ENCODE data around the gene CPA1. TPM values are rescaled to one million over a fixed set of nuclear protein-coding genes. Genes with fewer than 3 reads are reported as not detected.

Gene CPA1
- total RNA-seq, 1 donor from 2014 or later, result not detected

DNA sequence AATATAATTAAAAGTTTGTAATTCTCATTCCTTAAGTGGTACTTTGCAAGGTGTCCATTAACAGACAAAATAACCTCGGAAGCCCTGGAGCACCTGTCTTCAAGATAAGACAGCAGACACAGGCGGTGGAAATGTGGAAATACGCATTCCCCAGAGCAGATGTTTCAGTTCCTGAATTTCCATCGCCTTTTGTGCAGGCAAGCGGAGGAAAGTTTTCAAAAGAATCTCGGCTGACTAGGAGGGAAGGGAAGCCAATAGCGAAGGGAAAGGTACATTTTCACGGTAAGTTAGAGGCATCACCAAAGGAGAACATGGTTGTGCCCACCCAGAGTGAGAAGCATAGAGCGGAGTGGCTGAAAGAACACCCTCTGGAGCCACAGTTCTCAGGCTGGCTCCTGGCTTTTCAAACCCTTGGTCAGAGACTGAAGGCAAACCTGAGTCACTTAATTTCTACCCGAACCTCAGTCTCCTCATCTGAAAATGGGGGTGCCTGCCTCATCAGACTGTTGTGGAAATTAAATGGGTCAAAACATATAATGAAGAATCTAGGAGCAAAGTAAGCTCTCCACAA, 13.6 kb downstream of the CPA1 start:
- no peak for DNase-seq (ENCODE audit: extremely low read depth, low read depth, low spot score)

DNA sequence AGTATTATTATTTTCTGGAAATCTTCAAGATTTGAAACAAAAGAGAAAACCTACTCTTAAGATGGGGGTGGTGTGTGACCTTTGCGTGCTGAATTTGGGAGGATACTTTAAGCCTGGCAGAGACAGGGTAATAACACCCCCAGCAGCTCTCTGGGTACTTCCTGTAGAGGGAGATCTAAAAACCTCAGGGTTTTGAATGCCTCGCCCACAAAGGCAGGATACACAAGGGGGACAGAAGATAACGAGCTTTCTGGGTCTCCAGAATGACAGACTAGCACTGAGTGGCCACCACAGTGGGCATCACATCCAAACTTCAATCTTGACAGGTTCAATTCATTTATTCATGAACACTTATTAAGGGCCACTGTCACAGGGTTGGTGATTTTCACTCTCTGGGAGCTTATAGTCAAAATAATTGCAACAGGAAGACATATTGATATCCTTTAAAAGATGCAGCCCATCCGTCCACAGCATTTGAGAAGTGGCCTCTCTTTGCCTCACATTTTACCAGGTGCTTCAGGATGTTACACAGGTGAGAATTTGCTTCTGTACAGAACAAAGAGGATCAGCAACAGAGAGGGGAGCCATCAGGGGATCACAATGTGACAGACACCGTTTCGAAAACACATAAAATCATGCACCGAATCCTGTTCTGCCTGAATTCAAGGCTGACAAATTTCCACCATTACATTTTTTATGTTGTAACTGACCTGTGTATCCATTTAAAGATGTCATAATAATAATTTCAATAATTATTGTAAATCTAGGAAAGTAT, 14.3 kb downstream of the CPA1 start:
- DNase-seq (ENCODE audit: extremely low read depth, low read depth, low spot score), result no peak

DNA sequence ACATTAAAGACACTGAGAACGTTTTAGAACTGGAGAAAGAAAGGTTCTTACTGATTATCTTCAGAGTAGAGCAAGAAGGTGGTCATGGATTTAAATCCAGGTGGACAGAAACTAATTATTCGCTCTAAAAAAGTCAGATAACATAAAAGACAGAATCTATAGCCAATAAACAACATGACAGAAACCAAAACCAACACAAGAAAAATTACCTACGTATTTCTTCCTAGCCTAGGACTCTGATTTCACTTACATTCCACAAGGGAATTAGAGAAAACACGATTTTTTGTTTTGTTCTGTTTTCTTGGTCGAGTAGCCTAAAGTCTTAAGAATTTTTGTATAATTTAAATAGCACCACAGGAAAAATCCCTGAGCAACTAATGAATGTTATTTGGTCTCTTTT, 15.1 kb downstream of the CPA1 start:
- no peak for DNase-seq (ENCODE audit: extremely low read depth, low read depth, low spot score)

GRCh38 chr7:130396109-130396508, 15.8 kb downstream of the CPA1 start:
- DNase-seq (ENCODE audit: extremely low read depth, low read depth, low spot score), result no peak

DNA sequence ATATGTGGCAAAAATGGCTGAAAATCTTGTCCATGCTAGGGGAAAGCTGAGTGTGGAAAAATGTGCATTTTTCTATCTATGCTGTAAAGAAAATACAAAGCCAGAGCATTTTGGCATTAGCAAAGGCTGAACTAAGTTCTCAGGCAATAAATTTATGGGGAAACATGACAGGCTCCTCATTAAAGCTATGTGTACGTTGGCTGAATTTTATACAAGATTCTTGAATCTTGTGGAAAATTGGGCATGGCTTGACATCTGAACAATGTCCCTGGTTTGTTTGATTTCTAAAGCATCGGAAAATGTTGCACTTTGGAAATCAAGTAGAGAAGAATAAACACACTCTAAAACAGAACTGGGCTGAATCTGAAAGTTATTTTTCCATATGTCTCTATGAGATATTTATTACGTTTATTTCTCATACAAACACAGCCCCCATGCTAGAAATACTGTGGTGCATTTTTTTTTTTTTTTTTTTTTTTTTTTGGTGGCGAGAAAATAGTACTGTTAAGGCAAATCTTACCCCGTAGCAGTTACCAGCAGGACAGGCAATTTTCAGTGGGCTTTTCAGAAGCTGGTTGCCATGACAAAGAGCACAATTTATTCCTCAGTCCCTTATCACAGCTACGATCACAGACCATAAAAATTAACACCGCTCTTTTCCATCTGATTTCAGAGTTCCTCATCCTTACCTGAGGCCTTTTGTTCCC, 16.9 kb downstream of the CPA1 start:
- DNase-seq (ENCODE audit: extremely low read depth, low read depth, low spot score), result no peak

DNA sequence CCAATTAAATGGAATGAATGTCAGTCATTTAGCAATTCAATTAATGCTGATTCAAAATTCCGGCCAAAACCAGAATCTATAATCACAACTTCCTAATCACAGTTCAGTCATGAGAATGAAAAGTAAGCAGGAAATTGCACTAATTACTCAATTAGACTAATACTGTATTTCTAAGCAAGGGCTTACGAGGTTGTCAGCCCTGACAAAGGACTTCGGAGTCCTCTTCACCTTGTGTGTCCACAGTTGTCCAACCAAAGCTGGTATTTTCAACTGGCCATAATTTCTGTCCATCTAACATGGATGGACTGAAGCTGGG, 17.4 kb downstream of the CPA1 start:
- no peak for DNase-seq (ENCODE audit: extremely low read depth, low read depth, low spot score)

DNA sequence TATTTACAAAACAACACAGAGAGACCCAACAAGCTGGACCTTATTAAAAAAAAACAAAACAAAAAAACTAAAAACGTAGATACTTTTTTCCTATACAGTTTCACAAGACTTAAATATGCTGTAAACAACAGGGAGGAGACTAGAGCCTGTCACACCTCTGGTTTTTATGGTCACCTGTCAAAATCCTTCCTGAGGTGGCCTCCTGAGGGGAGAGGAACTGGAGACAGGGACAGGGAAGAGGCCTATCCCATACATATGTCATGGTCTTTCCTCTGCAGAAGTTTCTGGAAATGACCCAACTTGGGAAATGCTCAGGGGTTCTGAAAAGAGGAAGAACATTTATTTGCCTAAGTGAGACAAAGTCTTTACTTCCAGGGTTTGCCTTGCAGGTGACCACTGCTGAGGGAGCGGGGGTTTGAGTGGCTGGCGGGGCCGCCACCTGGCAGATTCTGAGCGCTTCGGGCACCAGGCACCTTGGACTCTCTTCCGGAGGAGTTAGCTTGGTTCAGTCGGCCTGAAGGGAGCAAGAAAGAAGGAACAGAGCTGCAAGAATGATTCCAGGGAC, 18.3 kb downstream of the CPA1 start:
- DNase-seq (ENCODE audit: extremely low read depth, low read depth, low spot score), result no peak

- DNase-seq (ENCODE audit: extremely low read depth, low read depth, low spot score), result no peak
Measured at GRCh38 chr7:130400120-130400572, 19.9 kb downstream of the CPA1 start.

GRCh38 chr7:130401101-130401500, 20.8 kb downstream of the CPA1 start:
- no peak for DNase-seq (ENCODE audit: extremely low read depth, low read depth, low spot score)

DNA sequence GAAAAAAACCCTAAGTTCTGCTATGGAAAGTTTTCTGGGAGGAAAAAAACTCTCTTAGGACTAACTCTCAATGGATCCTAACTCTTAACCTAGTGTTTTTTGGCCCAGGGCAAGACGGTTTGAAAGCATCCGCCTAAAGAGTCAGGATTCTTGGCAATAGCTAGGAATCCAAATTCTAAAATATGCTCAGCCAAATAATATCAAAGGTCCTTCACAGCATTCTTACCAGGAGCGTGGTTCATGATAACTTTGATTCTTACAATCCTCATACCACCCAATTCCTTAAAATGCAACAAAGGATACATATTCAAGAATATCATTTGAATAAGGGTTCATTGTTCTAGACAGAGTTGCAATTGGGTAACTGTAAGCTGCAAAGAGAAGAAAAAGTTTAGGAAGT, 21.3 kb downstream of the CPA1 start:
- DNase-seq (ENCODE audit: extremely low read depth, low read depth, low spot score), result no peak

DNA sequence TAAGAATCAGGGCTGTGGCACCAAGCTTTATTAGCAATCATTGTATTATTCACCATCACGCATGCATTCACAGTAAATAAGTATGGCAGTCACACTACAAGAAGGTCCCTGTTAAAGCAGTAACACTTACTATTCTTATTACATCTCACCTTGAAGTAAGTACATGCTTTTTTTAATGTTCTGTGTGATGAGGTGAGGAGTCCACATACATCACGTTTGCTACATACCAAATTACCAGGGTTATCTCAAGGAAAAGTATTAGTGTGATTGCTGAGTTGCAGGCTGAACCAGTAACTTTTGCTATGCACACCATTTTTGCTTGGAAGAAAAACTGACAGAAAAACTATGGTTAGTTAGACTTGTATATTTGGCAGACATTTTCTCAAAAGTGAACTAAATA, 24.7 kb downstream of the CPA1 start:
- DNase-seq (ENCODE audit: extremely low read depth, low read depth, low spot score), result no peak

DNA sequence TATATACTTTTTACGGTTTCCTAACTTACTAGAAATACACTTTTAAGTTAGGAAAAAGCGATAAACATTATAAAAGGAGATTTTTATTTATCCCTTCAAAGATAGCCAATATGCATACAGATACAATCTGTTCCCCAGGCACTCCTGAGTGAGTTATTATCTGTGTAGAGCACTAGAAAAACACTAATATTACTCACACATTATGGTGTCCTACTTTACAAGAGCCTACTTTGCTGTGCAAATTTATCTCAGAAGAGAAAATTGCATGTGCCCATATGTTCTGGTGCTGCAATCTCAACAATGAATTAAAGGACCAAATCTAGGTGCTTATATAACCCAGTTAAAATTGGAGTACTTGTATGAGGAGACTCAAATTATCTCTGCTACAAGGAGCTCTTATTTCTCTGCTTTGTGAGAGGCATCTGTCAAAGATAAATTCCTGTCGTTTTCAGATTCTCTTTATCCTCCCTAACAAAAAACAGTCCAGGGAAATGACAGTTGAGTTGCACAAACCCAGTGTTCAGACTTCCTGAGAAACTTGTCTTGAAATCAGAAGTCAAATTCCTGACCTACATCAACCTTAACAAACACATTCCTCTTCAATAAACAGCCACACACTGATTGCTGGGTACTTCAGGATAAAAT, 28.9 kb downstream of the CPA1 start:
- DNase-seq (ENCODE audit: extremely low read depth, low read depth, low spot score), result no peak

GRCh38 chr7:130409712-130410072, 29.4 kb downstream of the CPA1 start:
- DNase-seq (ENCODE audit: extremely low read depth, low read depth, low spot score), result no peak

DNA sequence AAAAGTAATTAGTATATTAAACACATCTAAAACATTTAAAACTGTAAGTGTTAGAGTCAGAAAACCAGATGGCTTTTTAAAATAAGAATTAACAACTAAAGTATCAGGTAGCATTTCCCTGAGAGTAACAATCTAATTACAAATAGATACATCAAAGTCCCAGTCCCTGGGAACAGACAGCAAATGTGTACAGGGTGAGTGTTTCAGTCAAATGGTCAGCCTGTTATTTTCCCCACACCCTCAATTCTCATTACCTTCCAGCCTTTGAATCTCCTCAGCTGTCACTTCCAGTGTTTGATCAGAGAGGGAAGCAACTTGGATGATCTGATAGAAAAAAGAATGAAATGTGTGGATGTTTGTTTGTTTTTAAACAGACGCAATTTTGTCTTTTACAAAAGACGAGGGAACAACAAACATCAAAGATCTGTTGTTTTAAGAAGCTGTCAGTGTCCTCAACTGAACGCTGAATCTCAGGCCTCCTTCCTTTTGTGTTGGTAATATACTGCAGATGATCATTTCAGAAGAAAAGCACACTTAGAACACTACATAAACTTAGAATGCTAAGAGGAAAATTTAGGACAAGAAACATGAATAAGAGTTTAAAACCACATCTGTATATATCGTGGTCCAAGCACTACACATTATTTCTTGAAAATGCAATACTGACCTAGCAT, 30.7 kb downstream of the CPA1 start:
- DNase-seq (ENCODE audit: extremely low read depth, low read depth, low spot score), result no peak

DNA sequence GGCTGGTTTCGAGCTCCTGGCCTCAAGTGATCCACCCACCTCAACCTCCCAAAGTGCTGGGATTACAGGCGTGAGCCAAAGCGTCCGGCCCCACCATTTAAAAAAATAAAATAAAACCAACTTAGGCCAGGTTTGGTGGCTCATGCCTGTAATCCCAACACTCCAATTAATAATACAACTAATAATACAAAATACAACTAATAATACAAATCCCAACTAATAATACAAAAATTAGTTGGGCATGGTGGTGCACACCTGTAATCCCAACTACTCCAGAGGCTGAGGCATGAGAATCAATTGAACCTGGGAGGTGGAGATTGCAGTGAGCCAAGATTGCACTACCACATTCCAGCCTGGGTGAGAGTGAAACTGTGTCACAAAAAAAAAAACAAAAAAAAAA, 32.9 kb downstream of the CPA1 start:
- DNase-seq (ENCODE audit: extremely low read depth, low read depth, low spot score), result no peak

DNA sequence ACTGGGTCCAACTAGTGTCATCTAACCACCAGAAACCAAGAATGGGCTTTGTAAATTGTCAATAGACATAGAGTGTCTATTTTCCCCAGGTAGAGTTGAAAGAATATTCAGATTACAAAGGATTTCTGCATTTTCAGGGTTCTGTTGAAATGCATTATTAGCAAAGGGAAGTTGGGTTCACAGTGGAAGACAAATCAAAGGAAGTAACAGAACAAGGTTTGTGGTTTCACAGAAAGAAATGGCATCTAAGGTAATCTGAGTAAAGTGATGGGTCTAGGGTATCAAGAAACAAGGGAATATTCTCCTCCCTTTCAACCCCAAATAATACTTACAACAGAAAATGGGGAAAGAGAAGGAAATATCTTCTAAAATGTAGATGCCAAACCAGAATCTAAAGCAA, 34.7 kb downstream of the CPA1 start:
- DNase-seq (ENCODE audit: extremely low read depth, low read depth, low spot score), result no peak

- DNase-seq (ENCODE audit: extremely low read depth, low read depth, low spot score), result no peak
Measured at GRCh38 chr7:130417213-130417612, 36.9 kb downstream of the CPA1 start.

GRCh38 chr7:130418306-130418705, 38.0 kb downstream of the CPA1 start:
- no peak for DNase-seq (ENCODE audit: extremely low read depth, low read depth, low spot score)

DNA sequence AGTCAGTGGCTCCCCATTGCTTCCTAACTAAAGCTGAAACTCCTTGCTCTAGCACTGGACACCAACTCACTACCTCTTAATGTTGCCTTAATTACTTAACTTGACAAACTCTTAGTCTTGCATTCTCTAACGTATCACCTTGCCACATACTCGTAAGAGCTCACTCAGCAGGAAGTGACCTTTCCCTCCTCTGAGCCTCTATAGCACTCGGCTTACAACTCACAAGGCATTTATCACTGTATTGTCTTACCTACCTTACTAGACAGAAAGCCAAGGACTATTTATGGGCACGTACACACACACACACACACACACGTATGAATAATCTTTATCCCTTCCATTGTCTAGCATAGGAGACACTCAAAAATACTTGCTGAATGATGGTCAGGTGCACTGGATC, 39.4 kb downstream of the CPA1 start:
- no peak for DNase-seq (ENCODE audit: extremely low read depth, low read depth, low spot score)

DNA sequence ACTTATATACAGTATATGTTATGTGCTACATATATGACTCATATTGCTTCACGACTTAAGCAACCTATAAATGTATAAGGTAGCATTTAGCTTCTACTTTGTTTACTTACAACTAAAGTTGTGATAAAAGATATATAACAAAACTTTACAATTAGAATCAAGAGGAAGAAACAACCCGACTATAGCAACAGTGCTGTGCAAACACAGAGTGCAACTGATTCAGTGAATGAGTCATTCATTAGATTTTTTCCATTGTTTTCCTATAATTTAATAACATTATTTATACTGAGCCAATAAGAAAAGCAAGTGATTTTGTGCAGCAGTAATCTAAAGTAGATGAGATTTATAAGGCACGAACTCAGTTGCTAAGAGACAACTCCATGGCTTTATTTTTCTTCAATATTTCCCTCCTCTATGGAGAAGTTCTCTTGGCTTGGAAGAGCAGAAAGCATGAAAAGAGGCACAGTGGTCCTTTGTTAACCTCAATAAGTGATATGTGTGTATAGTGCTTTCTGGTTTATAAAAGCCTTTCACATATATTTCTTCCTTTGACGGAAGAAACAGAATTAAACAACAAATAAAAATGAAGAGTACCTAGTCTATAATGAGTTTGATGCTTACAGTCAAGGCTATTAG, 40.8 kb downstream of the CPA1 start:
- DNase-seq (ENCODE audit: extremely low read depth, low read depth, low spot score), result no peak

Data from glomerular endothelial cell (primary cell).